ENCODE results near the gene CXADR. TPM values are rescaled to one million over a fixed set of nuclear protein-coding genes. Genes with fewer than 3 reads are reported as not detected.
"Not testable (repeated sequence)": the region's sequence is repeated elsewhere in the genome, so short reads cannot be mapped to it uniquely, and the experiment has no call there.

The CXADR gene
- total RNA-seq, 1 donor from 2014 or later = 54.9 TPM

- Mint-ChIP-seq H3K4me3 (ENCODE audit: unreplicated experiment) (no peak overlapping the region), H3K27ac (ENCODE audit: unreplicated experiment) (no peak overlapping the region), H3K36me3 (ENCODE audit: unreplicated experiment) (no peaks in the 10 kb centered on the region), H3K4me1 (ENCODE audit: low read depth, unreplicated experiment) (no peaks in the 10 kb centered on the region), H3K9me3 (ENCODE audit: unreplicated experiment) (no peaks in the 10 kb centered on the region), H3K27me3 (ENCODE audit: unreplicated experiment) (no peaks in the 10 kb centered on the region)
- no peak for DNase-seq
- TF ChIP-seq CTCF (IDR thresholded peaks at IDR 0.05; ENCODE audit: partially characterized antibody, unreplicated experiment) = no peak
Observed at GRCh38 chr21:17469727-17470126, 43.1 kb upstream of the CXADR start.

DNA sequence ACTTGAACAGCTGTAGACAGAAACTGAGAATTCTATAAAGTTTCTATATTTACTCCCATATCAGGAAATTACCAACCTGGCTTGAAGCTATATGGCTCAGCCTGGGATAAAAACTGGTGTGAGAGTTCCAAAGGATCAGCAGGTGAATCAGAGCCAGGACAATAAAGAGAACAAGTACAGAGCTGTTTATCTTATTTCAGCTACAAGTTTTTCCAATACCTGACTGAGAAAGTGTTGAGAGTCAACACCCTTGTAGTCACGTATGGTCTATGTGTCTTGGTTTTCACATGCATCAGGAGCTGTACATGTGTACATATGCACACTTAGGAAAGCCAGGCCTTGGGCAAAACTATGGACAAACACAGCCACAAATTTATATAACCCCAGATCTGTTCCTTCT, 40.7 kb upstream of the CXADR start:
- H3K36me3 Mint-ChIP-seq (ENCODE audit: unreplicated experiment) = no peaks in the 10 kb centered on the region

DNA sequence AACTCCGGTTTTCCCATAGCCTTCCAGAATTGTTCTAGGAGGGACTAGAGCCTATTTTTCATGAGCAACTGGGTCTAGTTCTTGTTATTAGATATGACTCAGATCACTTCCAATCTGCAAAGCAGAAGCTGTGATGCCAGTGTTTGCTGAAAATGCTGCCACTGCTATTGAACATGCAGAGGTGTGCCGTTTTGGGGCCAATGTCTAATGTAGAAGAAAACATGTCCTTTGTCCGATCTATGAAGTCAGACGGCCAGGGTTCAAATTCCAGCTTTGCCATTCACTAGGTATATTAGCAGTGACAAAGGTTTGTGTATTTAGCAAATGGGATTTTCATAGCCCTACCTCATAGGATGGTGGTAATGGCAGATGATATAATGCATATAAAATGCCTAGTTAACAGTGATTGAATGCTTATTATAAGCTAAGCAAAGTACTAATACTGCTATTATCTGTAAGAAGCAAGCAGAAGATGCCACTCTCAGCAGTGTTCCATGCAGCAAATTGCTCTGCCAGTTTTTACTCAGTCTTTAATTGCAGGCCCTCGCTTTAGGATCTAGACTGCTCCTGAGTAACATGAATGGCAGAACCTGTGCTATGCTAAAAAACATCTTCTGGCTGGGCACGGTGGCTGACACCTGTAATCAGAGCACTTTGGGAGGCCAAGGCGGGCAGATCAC, 40.1 kb upstream of the CXADR start:
- Mint-ChIP-seq H3K27me3 (ENCODE audit: unreplicated experiment) (no peaks in the 10 kb centered on the region), H3K9me3 (ENCODE audit: unreplicated experiment) (no peaks in the 10 kb centered on the region), H3K36me3 (ENCODE audit: unreplicated experiment) (no peaks in the 10 kb centered on the region), H3K4me1 (ENCODE audit: low read depth, unreplicated experiment) (no peaks in the 10 kb centered on the region), H3K27ac (ENCODE audit: unreplicated experiment) (no peak overlapping the region), H3K4me3 (ENCODE audit: unreplicated experiment) (no peak overlapping the region)
- TF ChIP-seq CTCF (IDR thresholded peaks at IDR 0.05; ENCODE audit: partially characterized antibody, unreplicated experiment) = no peak
- DNase-seq = no peak

More for the DNA sequence above, 40.7 kb upstream of the CXADR start:
- no peak for TF ChIP-seq CTCF (IDR thresholded peaks at IDR 0.05; ENCODE audit: partially characterized antibody, unreplicated experiment)
- Mint-ChIP-seq H3K4me3 (ENCODE audit: unreplicated experiment) (no peak overlapping the region), H3K4me1 (ENCODE audit: low read depth, unreplicated experiment) (no peaks in the 10 kb centered on the region), H3K27ac (ENCODE audit: unreplicated experiment) (no peak overlapping the region), H3K27me3 (ENCODE audit: unreplicated experiment) (no peaks in the 10 kb centered on the region), H3K9me3 (ENCODE audit: unreplicated experiment) (no peaks in the 10 kb centered on the region)
- DNase-seq = no peak

- Mint-ChIP-seq H3K9me3 (ENCODE audit: unreplicated experiment) (no peaks in the 10 kb centered on the region), H3K4me1 (ENCODE audit: low read depth, unreplicated experiment) (no peaks in the 10 kb centered on the region), H3K27me3 (ENCODE audit: unreplicated experiment) (no peaks in the 10 kb centered on the region), H3K36me3 (ENCODE audit: unreplicated experiment) (no peaks in the 10 kb centered on the region), H3K4me3 (ENCODE audit: unreplicated experiment) (no peak overlapping the region), H3K27ac (ENCODE audit: unreplicated experiment) (no peak overlapping the region)
- TF ChIP-seq CTCF (IDR thresholded peaks at IDR 0.05; ENCODE audit: partially characterized antibody, unreplicated experiment) = no peak
- no peak for DNase-seq
Observed at GRCh38 chr21:17476006-17476405, 36.8 kb upstream of the CXADR start.

DNA sequence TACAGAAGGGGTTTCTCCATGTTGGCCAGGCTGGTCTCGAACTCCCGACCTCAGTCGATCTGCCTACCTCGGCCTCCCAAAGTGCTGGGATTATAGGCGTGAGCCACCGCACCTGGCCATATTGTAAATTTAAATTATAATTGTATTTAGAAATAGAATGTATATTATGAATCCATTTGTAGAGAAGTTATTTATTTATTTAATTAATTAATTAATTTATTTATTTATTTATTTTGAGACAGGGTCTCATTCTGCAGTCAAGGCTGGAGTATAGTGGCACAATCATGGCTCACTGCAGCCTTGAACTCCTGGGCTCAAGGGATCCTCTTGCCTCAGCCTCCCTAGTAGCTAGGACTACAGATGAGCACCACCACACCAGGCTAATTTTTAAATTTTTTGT, 34.7 kb upstream of the CXADR start:
- DNase-seq; H3K27ac Mint-ChIP-seq (ENCODE audit: unreplicated experiment); H3K4me1 Mint-ChIP-seq (ENCODE audit: low read depth, unreplicated experiment); H3K27me3 Mint-ChIP-seq (ENCODE audit: unreplicated experiment); H3K36me3 Mint-ChIP-seq (ENCODE audit: unreplicated experiment); H3K9me3 Mint-ChIP-seq (ENCODE audit: unreplicated experiment); H3K4me3 Mint-ChIP-seq (ENCODE audit: unreplicated experiment): not testable (repeated sequence)

Measured in glutamatergic neuron (in vitro differentiated cells).